ENCODE results near the gene DCP1B.

GRCh38 chr12:1925684-1926006 is 78.6 kb downstream of the DCP1B start:
- TF ChIP-seq POLR2AphosphoS5 (IDR thresholded peaks at IDR 0.05; ENCODE audit: borderline replicate concordance, low read depth, low read length) (no peak), EZH2 (IDR thresholded peaks at IDR 0.05) (no peak)

Measured in SK-N-MC (cell line).